GM12878 (cell line): ENCODE data around the gene AGBL4.

ENCODE experiments used
- FOS ChIP-seq: IDR thresholded peaks from 3 replicates; pipeline ENCODE4 v1.6.1; 2011; ENCODE audit warnings: borderline replicate concordance; ENCODE audit not compliant: insufficient read length; ENCODE audit errors: extremely low read depth
- POLR2A ChIP-seq: IDR thresholded peaks from 2 replicates; pipeline ENCODE4 v1.6.1; 2011; ENCODE audit warnings: low read depth, mild to moderate bottlenecking, low read length
- TF ChIP-seq, protein P1 (sequence below), 3 experiments: IDR thresholded peaks in 2 of 3; conservative IDR thresholded peaks in 1 of 3; 2 replicates each; pipeline ENCODE4 v1.5.1; 2011; ENCODE audit warnings: low read depth in 3 of 3, low read length in 3 of 3, mild to moderate bottlenecking in 3 of 3, control low read depth in 2 of 3, moderate library complexity in 2 of 3, inconsistent platforms in 1 of 3, mixed read lengths in 1 of 3; ENCODE audit not compliant: control insufficient read depth in 2 of 3, insufficient read depth in 1 of 3; ENCODE audit errors: extremely low read depth in 1 of 3

DNA sequence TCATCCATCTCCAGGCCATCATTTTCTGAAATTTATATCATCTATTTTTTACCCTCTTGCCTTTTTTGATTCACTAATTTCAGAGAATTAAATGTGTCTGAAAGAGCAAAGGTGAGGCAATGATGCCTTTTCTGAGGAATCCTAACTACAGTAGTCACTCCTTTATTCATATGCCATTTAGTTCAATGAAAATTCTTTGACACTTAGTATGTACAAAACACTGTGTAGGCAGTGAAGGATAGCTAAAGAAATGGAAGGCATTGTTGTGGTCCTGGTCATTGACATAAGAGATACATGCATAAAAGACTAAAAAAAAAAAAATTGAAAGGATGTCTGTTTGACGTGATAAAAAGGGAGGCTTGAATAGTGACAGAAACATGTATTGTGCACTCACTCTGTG lies 1075.2 kb downstream of the AGBL4 start:
- TF ChIP-seq, protein P1, sequence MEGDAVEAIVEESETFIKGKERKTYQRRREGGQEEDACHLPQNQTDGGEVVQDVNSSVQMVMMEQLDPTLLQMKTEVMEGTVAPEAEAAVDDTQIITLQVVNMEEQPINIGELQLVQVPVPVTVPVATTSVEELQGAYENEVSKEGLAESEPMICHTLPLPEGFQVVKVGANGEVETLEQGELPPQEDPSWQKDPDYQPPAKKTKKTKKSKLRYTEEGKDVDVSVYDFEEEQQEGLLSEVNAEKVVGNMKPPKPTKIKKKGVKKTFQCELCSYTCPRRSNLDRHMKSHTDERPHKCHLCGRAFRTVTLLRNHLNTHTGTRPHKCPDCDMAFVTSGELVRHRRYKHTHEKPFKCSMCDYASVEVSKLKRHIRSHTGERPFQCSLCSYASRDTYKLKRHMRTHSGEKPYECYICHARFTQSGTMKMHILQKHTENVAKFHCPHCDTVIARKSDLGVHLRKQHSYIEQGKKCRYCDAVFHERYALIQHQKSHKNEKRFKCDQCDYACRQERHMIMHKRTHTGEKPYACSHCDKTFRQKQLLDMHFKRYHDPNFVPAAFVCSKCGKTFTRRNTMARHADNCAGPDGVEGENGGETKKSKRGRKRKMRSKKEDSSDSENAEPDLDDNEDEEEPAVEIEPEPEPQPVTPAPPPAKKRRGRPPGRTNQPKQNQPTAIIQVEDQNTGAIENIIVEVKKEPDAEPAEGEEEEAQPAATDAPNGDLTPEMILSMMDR (IDR thresholded peaks at IDR 0.05 in 2 of 3, conservative IDR thresholded peaks at IDR 0.05 in 1 of 3; ENCODE audit: control insufficient read depth in 2 of 3, extremely low read depth in 1 of 3, insufficient read depth in 1 of 3, low read depth in 3 of 3, low read length in 3 of 3), result no peak
- TF ChIP-seq POLR2A (no peak), FOS (no peak)
